Neural cell (in vitro differentiated cells): ENCODE results near the gene AXIN1. TPM values are rescaled to one million over a fixed set of nuclear protein-coding genes. Genes with fewer than 3 reads are reported as not detected.

Source experiments
- H2AFZ ChIP-seq: fragments of 200-600, 300-800 bp; sonication (generic), shearing (Covaris generic); 2 replicates; pipeline ENCODE4 v1.6.0; 2014; ENCODE audit warnings: low read depth, mild to moderate bottlenecking, antibody characterized with exemption, low read length, moderate library complexity
- H3F3A ChIP-seq: fragments of 200-600 bp; shearing (Covaris generic); 2 replicates; pipeline ENCODE4 v1.6.1; 2016; ENCODE audit warnings: mild to moderate bottlenecking, moderate library complexity, mixed read lengths, antibody characterized with exemption, low read length; ENCODE audit not compliant: insufficient read depth, poor library complexity, severe bottlenecking
- H3K27ac ChIP-seq: fragments of 200-600, 300-800 bp; sonication (generic), shearing (Covaris generic); 2 replicates; pipeline ENCODE4 v1.5.1; 2014; ENCODE audit warnings: mild to moderate bottlenecking, low read length, moderate library complexity
- H3K27me3 ChIP-seq: fragments of 300-800, 200-600 bp; sonication (generic), shearing (Covaris generic); 2 replicates; pipeline ENCODE4 v1.6.0; 2014; ENCODE audit warnings: mild to moderate bottlenecking, low read depth, low read length, moderate library complexity; ENCODE audit not compliant: insufficient read depth
- H3K36me3 ChIP-seq: fragments of 300-800, 200-600 bp; sonication (generic), shearing (Covaris generic); 2 replicates; pipeline ENCODE4 v1.5.1; 2014; ENCODE audit warnings: mild to moderate bottlenecking, antibody characterized with exemption, low read length, moderate library complexity; ENCODE audit not compliant: insufficient read depth
- H3K4me2 ChIP-seq: fragments of 300-800, 200-600 bp; sonication (generic), shearing (Covaris generic); 2 replicates; pipeline ENCODE4 v1.6.0; 2014; ENCODE audit warnings: mild to moderate bottlenecking, low read length
- H3K4me3 ChIP-seq: fragments of 300-800, 200-600 bp; sonication (generic), shearing (Covaris generic); 2 replicates; pipeline ENCODE4 v1.5.1; 2014; ENCODE audit warnings: mild to moderate bottlenecking, low read length, moderate library complexity
- H3K79me2 ChIP-seq: fragments of 200-600 bp; shearing (Covaris generic); replicated peaks from 2 replicates; pipeline ENCODE4 v1.6.0; 2014; ENCODE audit warnings: mild to moderate bottlenecking, low read length, moderate library complexity; ENCODE audit not compliant: insufficient read depth
- H3K9ac ChIP-seq: fragments of 300-800, 200-600 bp; sonication (generic), shearing (Covaris generic); 2 replicates; pipeline ENCODE4 v1.6.1; 2016; ENCODE audit warnings: mild to moderate bottlenecking, low read length, mixed read lengths
- H3K9me2 ChIP-seq: fragments of 200-600 bp; shearing (Covaris generic); 2 replicates; pipeline ENCODE4 v1.6.1; 2016; ENCODE audit warnings: mild to moderate bottlenecking, low read length, mixed read lengths; ENCODE audit not compliant: insufficient read depth
- H3K9me3 ChIP-seq: fragments of 200-600, 300-800 bp; sonication (generic), shearing (Covaris generic); 2 replicates; pipeline ENCODE4 v1.6.1; 2016; ENCODE audit warnings: mild to moderate bottlenecking, mixed run types, low read length, moderate library complexity, mixed read lengths
- H4K20me1 ChIP-seq: fragments of 200-600 bp; shearing (Covaris generic); 2 replicates; pipeline ENCODE4 v1.6.1; 2016; ENCODE audit warnings: mild to moderate bottlenecking, mixed run types; ENCODE audit not compliant: insufficient read depth
- CTCF ChIP-seq: fragments of 450-650 bp; IDR thresholded peaks from 2 replicates; pipeline ENCODE4 v1.5.1; 2014; ENCODE audit warnings: antibody characterized with exemption, mild to moderate bottlenecking, moderate library complexity; ENCODE audit not compliant: poor library complexity, severe bottlenecking
- EP300 ChIP-seq: fragments of 450-650 bp; conservative IDR thresholded peaks from 2 replicates; pipeline ENCODE4 v1.6.1; 2014; ENCODE audit warnings: antibody characterized with exemption, mild to moderate bottlenecking, moderate library complexity; ENCODE audit not compliant: poor library complexity, severe bottlenecking
- MXI1 ChIP-seq: fragments of 450-650 bp; conservative IDR thresholded peaks from 2 replicates; pipeline ENCODE4 v1.6.1; 2014; ENCODE audit warnings: antibody characterized with exemption, mild to moderate bottlenecking; ENCODE audit not compliant: poor library complexity, severe bottlenecking
- POLR2AphosphoS5 ChIP-seq: IDR thresholded peaks from 2 replicates; pipeline ENCODE4 v1.6.1; 2012
- RAD21 ChIP-seq: fragments of 450-650 bp; conservative IDR thresholded peaks from 2 replicates; pipeline ENCODE4 v1.6.1; 2014; ENCODE audit warnings: antibody characterized with exemption, mild to moderate bottlenecking, moderate library complexity
- REST ChIP-seq: IDR thresholded peaks from 2 replicates; pipeline ENCODE4 v1.6.1; 2012; ENCODE audit warnings: borderline replicate concordance
- SMC3 ChIP-seq: fragments of 450-650 bp; conservative IDR thresholded peaks from 2 replicates; pipeline ENCODE4 v1.6.1; 2014; ENCODE audit warnings: antibody characterized with exemption, mild to moderate bottlenecking, moderate library complexity; ENCODE audit not compliant: poor library complexity
- TAF1 ChIP-seq: IDR thresholded peaks from 2 replicates; pipeline ENCODE4 v1.6.1; 2012; ENCODE audit warnings: low read depth
- polyA plus RNA-seq: library from polyadenylated mRNA; depleted of rRNA; stranded (reverse); fragments of >200 nt; gene quantifications from 2 replicates; pipeline ENCODE4 v1.2.3, GENCODE V29; 2014

The AXIN1 gene
- polyA plus RNA-seq, 1 donor from 2014 or later, result 30.5 TPM

- no peaks in the 10 kb centered on the region for H4K20me1 ChIP-seq
- no peak overlapping the region for H3K9ac ChIP-seq
- H2AFZ ChIP-seq, result no peak overlapping the region
- H3K27me3 ChIP-seq, result no peaks in the 10 kb centered on the region
- no peak for TF ChIP-seq SMC3
- no peak overlapping the region for H3K4me3 ChIP-seq
- no peaks in the 10 kb centered on the region for H3K9me2 ChIP-seq
- no peaks in the 10 kb centered on the region for H3F3A ChIP-seq
- no peak overlapping the region for H3K27ac ChIP-seq
- no peaks in the 10 kb centered on the region for H3K79me2 ChIP-seq
- H3K9me3 ChIP-seq, result no peaks in the 10 kb centered on the region
- no peak overlapping the region for H3K4me2 ChIP-seq
- H3K36me3 ChIP-seq, result no peaks in the 10 kb centered on the region
These were observed 20.6 kb upstream of the AXIN1 start for GRCh38 chr16:373020-373598.

DNA sequence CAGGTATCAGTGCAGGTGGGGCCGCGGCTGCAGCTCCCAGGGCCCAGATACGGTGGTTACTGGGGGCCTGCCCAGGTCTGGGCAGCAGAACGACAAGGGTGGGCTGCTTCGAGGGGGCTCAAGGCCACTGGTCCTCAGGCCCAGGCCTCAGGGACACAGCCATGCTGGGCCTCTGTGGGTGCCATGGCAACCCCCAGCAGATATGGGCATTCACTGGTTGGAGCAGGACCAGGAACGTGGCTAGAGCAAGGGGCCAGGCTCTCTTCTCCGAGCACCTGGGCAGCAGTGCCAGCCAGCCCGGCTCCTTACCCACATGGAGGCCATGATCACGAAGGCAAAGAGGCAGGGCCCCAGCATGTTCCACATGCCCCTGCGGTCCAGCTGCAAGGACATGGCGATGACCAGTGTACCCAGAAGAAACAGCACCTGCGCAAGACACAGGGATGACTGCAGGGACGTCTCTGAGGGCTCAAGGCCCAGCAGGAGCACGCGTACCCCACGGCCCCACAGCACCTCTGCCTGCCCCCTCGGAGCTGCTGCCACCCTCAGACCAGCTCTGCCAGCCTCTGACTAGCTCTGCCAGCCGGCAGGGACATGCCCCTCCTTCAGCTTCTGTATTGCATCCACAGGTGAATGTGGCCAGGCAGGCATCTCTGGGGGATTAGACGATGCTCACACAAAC, 19.9 kb upstream of the AXIN1 start:
- H3K9me3 ChIP-seq, result no peaks in the 10 kb centered on the region
- H4K20me1 ChIP-seq, result no peaks in the 10 kb centered on the region
- H2AFZ ChIP-seq, result no peak overlapping the region
- H3K9me2 ChIP-seq, result no peaks in the 10 kb centered on the region
- H3K36me3 ChIP-seq, result no peaks in the 10 kb centered on the region
- no peaks in the 10 kb centered on the region for H3F3A ChIP-seq
- H3K27ac ChIP-seq, result no peak overlapping the region
- no peaks in the 10 kb centered on the region for H3K79me2 ChIP-seq
- no peak overlapping the region for H3K4me3 ChIP-seq
- no peaks in the 10 kb centered on the region for H3K27me3 ChIP-seq
- TF ChIP-seq SMC3 (no peak), RAD21 (no peak), EP300 (no peak)
- H3K9ac ChIP-seq, result no peak overlapping the region
- no peak overlapping the region for H3K4me2 ChIP-seq

DNA sequence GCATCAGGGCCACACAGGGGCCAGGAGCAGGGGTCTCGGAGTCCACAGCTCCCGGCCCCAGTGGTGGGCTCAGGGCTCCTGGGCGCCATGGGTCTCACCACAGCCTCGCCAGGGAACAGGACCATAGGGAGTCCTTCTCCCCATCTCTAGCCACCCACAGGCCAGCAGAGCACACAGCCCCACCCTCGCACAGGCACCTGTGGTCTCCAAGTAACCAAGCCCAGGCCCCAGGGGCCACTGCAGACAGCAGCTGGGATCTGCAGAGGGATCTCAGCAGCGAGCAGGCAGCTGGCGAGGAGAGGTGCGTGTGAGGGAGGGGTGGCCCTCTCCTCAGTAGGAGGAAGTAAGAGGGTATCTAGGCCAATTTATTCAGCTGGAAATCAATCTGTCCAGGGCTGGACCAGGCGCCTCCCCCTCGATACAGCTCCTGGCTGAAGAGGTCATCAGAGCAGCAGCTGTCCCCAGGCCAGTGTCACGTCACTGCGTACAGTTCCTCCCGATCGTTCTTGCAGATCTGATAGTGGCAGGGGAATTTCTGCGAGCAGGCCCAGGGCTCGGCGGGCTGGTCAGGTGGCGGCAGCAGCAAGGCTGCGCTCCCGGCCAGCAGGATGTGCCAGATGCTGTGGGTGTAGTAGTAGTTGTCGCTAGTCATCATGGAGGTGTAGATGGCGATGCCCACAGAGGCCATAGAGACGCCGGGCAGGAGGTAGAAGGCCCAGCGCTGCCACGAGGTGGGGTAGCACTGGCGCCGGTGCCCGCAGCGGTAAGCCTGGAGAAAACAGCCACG, 19.2 kb upstream of the AXIN1 start:
- TF ChIP-seq REST (no peak), TAF1 (no peak), SMC3 (no peak), MXI1 (no peak), POLR2AphosphoS5 (no peak), EP300 (no peak), CTCF (no peak), RAD21 (no peak)
- Histone ChIP-seq H3K36me3 (no peaks in the 10 kb centered on the region), H3K4me2 (no peak overlapping the region), H2AFZ (no peak overlapping the region), H3K4me3 (no peak overlapping the region), H4K20me1 (no peaks in the 10 kb centered on the region), H3F3A (no peaks in the 10 kb centered on the region), H3K27me3 (no peaks in the 10 kb centered on the region), H3K9me3 (no peaks in the 10 kb centered on the region), H3K9me2 (no peaks in the 10 kb centered on the region), H3K79me2 (no peaks in the 10 kb centered on the region), H3K27ac (no peak overlapping the region), H3K9ac (no peak overlapping the region)
